Measurements from ENCODE around the gene RTBDN.

- no peak for TF ChIP-seq EZH2phosphoT487 (IDR thresholded peaks at IDR 0.05; ENCODE audit: insufficient read depth, low read depth)
- TF ChIP-seq EZH2 (IDR thresholded peaks at IDR 0.05; ENCODE audit: insufficient read depth, poor library complexity, severe bottlenecking) = no peak
Measured at GRCh38 chr19:12873891-12874745, 39.7 kb upstream of the RTBDN start.
